HFF-Myc (cell line): ENCODE data around the gene IP6K1.

Experiments used
- DNase-seq: peaks from one replicate; pipeline ENCODE4 v3.0.0-alpha.2; 2011; ENCODE audit warnings: low read depth; ENCODE audit errors: extremely low read depth
- H3K4me3 ChIP-seq: replicated peaks from 2 replicates; pipeline ENCODE4 v1.5.1; 2011; ENCODE audit warnings: low read depth, mild to moderate bottlenecking, control low read depth, low read length
- CTCF ChIP-seq: IDR thresholded peaks from 2 replicates; pipeline ENCODE4 v1.5.1; 2012; ENCODE audit warnings: mild to moderate bottlenecking, low read depth, low read length, control low read depth; ENCODE audit errors: missing control alignments

IP6K1 gene

GRCh38 chr3:49723628-49724551 lies 62.5 kb downstream of the IP6K1 start, which contains the start of gene GMPPB:
GMPPB (minus strand) TSS chr3:49723951; CDS start chr3:49723726, 225 bp downstream.
- peak within 1 kb of the TSS; percentile 92 for H3K4me3 ChIP-seq
- DNase-seq = peak; percentile 79
- TF ChIP-seq CTCF = no peak

- H3K4me3 ChIP-seq = peak overlapping the region; percentile 92
- no peak for DNase-seq
- no peak for TF ChIP-seq CTCF
Measured at GRCh38 chr3:49723296-49723627, 63.1 kb downstream of the IP6K1 start.

- peak overlapping the region; percentile 92 for H3K4me3 ChIP-seq
- no peak for TF ChIP-seq CTCF
- DNase-seq = no peak
Measured at GRCh38 chr3:49722896-49723295, 63.4 kb downstream of the IP6K1 start.

- DNase-seq = no peak
- TF ChIP-seq CTCF = no peak
- peak overlapping the region; percentile 92 for H3K4me3 ChIP-seq
Measured at GRCh38 chr3:49721896-49722781, 64.2 kb downstream of the IP6K1 start.

GRCh38 chr3:49721596-49721895 lies 64.8 kb downstream of the IP6K1 start:
- DNase-seq = no peak
- H3K4me3 ChIP-seq = no peak overlapping the region
- no peak for TF ChIP-seq CTCF

- DNase-seq = no peak
Measured at GRCh38 chr3:49720855-49721595, 65.3 kb downstream of the IP6K1 start.

More at GRCh38 chr3:49720855-49721595, 65.3 kb downstream of the IP6K1 start:
- TF ChIP-seq CTCF = no peak
- H3K4me3 ChIP-seq = no peak overlapping the region
